Measurements from ENCODE around the gene SUPT4H1. TPM values are rescaled to one million over a fixed set of nuclear protein-coding genes. Genes with fewer than 3 reads are reported as not detected.
"Not testable (repeated sequence)": the region's sequence is repeated elsewhere in the genome, so short reads cannot be mapped to it uniquely, and the experiment has no call there.

Gene SUPT4H1
- total and polyA plus RNA-seq, 7 donors, result 50.5 to 114 (median 65.3) TPM

DNA sequence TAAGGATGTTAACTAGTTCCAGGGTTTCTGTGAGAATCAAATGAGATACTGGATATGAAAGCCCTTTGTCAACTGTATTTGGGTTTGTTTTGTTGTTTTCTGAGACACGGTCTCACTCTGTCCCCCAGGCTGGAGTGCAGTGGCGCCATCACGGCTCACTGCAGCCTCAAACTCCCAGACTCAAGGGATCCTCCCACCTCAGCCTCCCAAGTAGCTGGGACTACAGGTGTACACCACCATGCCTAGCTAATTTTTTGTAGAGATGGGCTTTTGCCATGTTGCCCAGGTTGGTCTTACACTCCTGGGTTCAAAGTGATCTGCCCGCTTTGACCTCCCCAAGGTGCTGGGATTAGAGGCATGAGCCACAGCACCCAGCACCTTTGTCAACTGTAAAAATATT, 8.9 kb downstream of the SUPT4H1 start:
- intact Hi-C loops (cut with DNase I), result no loop called here
- Histone ChIP-seq H3K4me3 (no peak overlapping the region), H3K36me3 (peaks cover 26 to 49% (median 36%) of the 10 kb centered on the region in 4 donors), H3K27me3 (peaks cover 0 to 4% (median 0%) of the 10 kb centered on the region in 3 donors), H3K9me3 (no peaks in the 10 kb centered on the region), H3K27ac (no peak overlapping the region), H3K4me1 (peaks cover 0 to 12% (median 11%) of the 10 kb centered on the region in 4 donors)
- no peak for DNase-seq
- TF ChIP-seq, protein P1, sequence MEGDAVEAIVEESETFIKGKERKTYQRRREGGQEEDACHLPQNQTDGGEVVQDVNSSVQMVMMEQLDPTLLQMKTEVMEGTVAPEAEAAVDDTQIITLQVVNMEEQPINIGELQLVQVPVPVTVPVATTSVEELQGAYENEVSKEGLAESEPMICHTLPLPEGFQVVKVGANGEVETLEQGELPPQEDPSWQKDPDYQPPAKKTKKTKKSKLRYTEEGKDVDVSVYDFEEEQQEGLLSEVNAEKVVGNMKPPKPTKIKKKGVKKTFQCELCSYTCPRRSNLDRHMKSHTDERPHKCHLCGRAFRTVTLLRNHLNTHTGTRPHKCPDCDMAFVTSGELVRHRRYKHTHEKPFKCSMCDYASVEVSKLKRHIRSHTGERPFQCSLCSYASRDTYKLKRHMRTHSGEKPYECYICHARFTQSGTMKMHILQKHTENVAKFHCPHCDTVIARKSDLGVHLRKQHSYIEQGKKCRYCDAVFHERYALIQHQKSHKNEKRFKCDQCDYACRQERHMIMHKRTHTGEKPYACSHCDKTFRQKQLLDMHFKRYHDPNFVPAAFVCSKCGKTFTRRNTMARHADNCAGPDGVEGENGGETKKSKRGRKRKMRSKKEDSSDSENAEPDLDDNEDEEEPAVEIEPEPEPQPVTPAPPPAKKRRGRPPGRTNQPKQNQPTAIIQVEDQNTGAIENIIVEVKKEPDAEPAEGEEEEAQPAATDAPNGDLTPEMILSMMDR (IDR thresholded peaks at IDR 0.05), result no peak
- TF ChIP-seq EP300 (IDR thresholded peaks at IDR 0.05) (no peak), POLR2A (IDR thresholded peaks at IDR 0.05) (no peak), POLR2AphosphoS5 (IDR thresholded peaks at IDR 0.05) (no peak)
- WGBS, 2 donors, result 79 to 95% methylated on average over 4 of the region's 4 CpGs

DNA sequence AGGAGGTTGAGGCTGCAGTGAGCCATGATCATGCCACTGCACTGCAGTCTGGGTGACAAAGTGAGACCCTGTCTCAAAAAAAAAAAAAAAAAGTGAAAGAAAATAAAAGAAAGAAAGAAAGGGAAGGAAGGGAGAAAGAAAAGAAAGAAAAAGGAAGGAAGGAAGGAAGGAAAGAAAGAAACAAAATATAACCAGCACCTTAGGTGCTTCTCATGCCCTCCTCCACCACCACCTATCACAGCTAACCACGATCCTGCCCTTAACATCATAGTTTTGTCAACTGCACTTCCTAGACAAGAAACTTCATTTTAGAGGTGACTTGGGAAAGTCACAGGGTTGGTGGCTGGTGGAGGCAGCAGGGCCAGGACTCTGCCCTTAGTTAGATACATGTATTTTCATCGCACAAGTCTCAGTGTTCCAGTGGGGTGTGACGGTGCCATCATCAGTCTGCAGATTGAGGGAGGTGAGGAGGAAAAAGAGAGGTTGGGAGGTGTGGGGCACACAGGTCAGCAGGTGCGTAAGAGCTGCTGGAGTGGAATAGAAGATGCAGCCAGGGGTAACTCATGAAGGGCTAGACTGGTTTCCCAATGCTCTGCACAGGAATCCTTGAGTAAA, 10.0 kb downstream of the SUPT4H1 start:
- TF ChIP-seq, protein P1 (IDR thresholded peaks at IDR 0.05), result no peak
- TF ChIP-seq POLR2AphosphoS5 (IDR thresholded peaks at IDR 0.05) (no peak), EP300 (IDR thresholded peaks at IDR 0.05) (no peak), POLR2A (IDR thresholded peaks at IDR 0.05) (no peak)
- no peaks in the 10 kb centered on the region for H3K9me3 ChIP-seq
- intact Hi-C loops (cut with DNase I), result no loop called here
- no peak overlapping the region for H3K27ac ChIP-seq
- H3K27me3 ChIP-seq, result peaks cover 0 to 14% (median 0%) of the 10 kb centered on the region in 3 donors
- H3K4me1 ChIP-seq, result peaks cover 0 to 23% (median 23%) of the 10 kb centered on the region in 4 donors
- DNase-seq, result no peak
- peaks cover 15 to 37% (median 26%) of the 10 kb centered on the region in 4 donors for H3K36me3 ChIP-seq
- H3K4me3 ChIP-seq, result no peak overlapping the region
- 49 to 78% methylated on average over 4 of the region's 4 CpGs for WGBS, 2 donors

DNA sequence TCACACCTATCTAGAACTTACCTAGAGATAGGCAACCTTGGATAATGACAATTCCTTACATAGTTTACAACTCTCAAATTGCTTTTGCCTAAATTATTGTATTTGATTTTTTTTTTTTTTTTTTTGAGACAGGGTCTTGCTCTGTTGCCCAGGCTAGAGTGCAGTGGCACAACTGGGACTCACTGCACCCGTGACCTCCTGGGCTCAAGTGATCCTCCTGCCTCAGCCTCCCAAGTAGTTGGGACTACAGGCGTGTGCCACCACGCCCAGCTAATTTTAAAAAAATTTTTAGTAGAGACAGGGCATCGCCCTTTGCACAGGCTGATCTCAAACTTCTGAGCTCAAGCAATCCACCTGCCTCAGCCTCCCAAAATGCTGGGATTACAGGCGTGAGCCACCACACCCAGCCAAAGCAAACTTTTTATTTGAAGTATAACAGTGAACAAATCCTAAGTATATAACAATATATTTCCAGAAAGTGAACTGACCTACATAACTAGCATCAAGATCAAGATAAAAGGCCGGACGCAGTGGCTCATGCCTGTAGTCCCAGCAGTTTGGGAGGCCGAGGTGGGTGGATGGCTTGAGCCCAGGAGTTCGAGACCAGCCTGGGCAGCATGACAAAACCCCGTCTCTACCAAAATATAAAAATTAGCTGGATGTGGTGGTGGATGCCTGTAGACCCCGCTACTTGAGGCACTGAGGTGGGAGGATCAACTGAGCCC, 10.7 kb downstream of the SUPT4H1 start:
- H3K27ac ChIP-seq; DNase-seq; H3K9me3 ChIP-seq; intact Hi-C loops (cut with DNase I); H3K4me3 ChIP-seq: not testable (repeated sequence)
- H3K27me3 ChIP-seq, result peaks cover 0 to 17% (median 0%) of the 10 kb centered on the region in 3 donors
- H3K4me1 ChIP-seq, result peaks cover 0 to 29% (median 29%) of the 10 kb centered on the region in 4 donors
- peaks cover 11 to 31% (median 19%) of the 10 kb centered on the region in 4 donors for H3K36me3 ChIP-seq
- WGBS, 2 donors, result 82 to 83% methylated on average over 11 of the region's 11 CpGs

DNA sequence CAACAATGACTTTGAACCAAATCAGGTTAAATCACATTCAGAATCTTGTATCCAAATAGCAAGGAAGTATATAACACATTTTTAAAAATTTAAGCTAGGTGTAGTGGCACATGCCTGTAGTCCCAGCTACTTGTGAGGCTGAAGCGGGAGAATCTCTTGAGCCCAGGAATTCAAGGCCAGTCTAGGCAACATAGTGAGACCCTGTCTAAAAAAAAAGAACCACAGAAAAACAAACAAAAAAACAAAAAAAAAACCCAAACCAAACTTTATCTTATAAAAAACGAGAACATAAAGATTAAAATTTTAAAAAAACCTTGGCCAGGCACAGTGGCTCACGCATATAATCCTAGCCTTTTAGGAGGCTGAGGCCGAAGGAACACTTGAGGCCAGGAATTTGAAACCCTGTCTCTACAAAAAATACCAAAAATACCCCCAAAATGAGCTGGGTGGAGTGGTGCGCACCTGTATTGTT, 11.6 kb downstream of the SUPT4H1 start:
- DNase-seq, result no peak
- intact Hi-C loops (cut with DNase I), result no loop called here
- 82 to 84% methylated on average over 5 of the region's 5 CpGs for WGBS, 2 donors
- peaks cover 6 to 22% (median 11%) of the 10 kb centered on the region in 4 donors for H3K36me3 ChIP-seq
- no peak overlapping the region for H3K27ac ChIP-seq
- H3K4me3 ChIP-seq, result no peak overlapping the region
- H3K27me3 ChIP-seq, result peaks cover 0 to 17% (median 0%) of the 10 kb centered on the region in 3 donors
- no peak for TF ChIP-seq POLR2A (IDR thresholded peaks at IDR 0.05)
- no peak for TF ChIP-seq EP300 (IDR thresholded peaks at IDR 0.05)
- TF ChIP-seq, protein P1 (IDR thresholded peaks at IDR 0.05), result no peak
- no peak for TF ChIP-seq POLR2AphosphoS5 (IDR thresholded peaks at IDR 0.05)
- H3K4me1 ChIP-seq, result peaks cover 0 to 38% (median 33%) of the 10 kb centered on the region in 4 donors
- no peaks in the 10 kb centered on the region for H3K9me3 ChIP-seq

DNA sequence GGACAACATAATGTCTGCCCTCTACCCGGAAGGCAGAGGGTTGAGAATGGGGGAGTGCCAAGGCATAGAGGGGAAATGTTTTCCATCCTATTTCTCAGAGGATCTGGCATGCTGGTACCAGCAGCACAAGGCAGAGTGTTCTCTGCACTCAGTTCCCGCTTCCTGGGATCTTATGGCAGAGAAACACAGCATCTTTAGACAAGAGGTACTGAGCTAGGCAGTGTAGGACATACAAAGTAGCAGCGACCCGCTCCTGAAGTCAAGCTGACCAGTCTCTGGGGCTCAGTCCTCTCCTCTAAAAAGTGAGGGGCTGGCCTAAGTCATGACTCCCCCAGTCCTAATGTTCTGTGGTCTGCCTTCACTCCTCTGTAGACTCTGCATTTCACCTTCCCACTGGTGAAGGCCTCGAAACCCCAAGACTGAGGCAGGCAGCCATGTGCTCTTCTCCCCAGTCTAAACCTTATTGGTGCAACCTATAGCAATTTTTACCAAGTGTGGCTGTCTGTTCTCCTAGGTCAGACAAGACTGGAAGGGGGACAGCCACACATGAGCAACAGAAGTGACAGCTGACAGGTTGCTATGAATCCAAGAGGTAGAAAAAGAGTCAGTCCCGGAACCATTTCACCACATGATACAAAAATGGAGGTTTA, 12.1 kb downstream of the SUPT4H1 start:
- Histone ChIP-seq H3K36me3 (peaks cover under 1 to 17% (median 5%) of the 10 kb centered on the region in 4 donors), H3K27me3 (peaks cover 0 to 17% (median 0%) of the 10 kb centered on the region in 3 donors), H3K4me1 (peaks cover 0 to 38% (median 33%) of the 10 kb centered on the region in 4 donors), H3K9me3 (no peaks in the 10 kb centered on the region), H3K4me3 (peak overlapping the region in 1 of 4 donors; percentile 20), H3K27ac (peak overlapping the region; percentile 68 to 88 (median 78))
- intact Hi-C loops (cut with DNase I), result no loop called here
- no peak for TF ChIP-seq POLR2A (IDR thresholded peaks at IDR 0.05)
- TF ChIP-seq, protein P1 (IDR thresholded peaks at IDR 0.05), result no peak
- TF ChIP-seq POLR2AphosphoS5 (IDR thresholded peaks at IDR 0.05), result no peak
- no peak for TF ChIP-seq EP300 (IDR thresholded peaks at IDR 0.05)
- DNase-seq, result no peak
- 71 to 76% methylated on average over 6 of the region's 6 CpGs for WGBS, 2 donors

Data from sigmoid colon (tissue), 7 donors.